GM12878 (cell line): ENCODE data around the gene LKAAEAR1. TPM values are rescaled to one million over a fixed set of nuclear protein-coding genes. Genes with fewer than 3 reads are reported as not detected.

Experiments
- BCL11A ChIP-seq: IDR thresholded peaks from 2 replicates; pipeline ENCODE4 v1.6.1; 2011; ENCODE audit warnings: low read depth, low read length
- EED ChIP-seq: sonication (generic); IDR thresholded peaks from 2 replicates; pipeline ENCODE4 v1.6.1; 2016; ENCODE audit warnings: antibody characterized with exemption, low read depth
- EGR1 ChIP-seq, 2 experiments: IDR thresholded peaks; 1 replicate in 1 of 2; 2 replicates in 1 of 2; pipeline ENCODE4 v1.6.1; 2011 to 2012; ENCODE audit warnings: low read depth in 2 of 2, low read length in 2 of 2, borderline replicate concordance in 1 of 2, mild to moderate bottlenecking in 1 of 2, moderate library complexity in 1 of 2
- IRF4 ChIP-seq: IDR thresholded peaks from 2 replicates; pipeline ENCODE4 v1.6.1; 2011; ENCODE audit warnings: low read depth, low read length
- MXI1 ChIP-seq: fragments of 150-350 bp; IDR thresholded peaks from 2 replicates; pipeline ENCODE4 v1.6.1; 2011; ENCODE audit warnings: low read depth, mild to moderate bottlenecking, inconsistent platforms, low read length, improper control_type of control experiment
- NBN ChIP-seq: fragments of 450-650 bp; IDR thresholded peaks from 2 replicates; pipeline ENCODE4 v1.6.1; 2016
- NKRF ChIP-seq: fragments of 450-650 bp; conservative IDR thresholded peaks from 2 replicates; pipeline ENCODE4 v1.6.1; 2017; ENCODE audit warnings: mild to moderate bottlenecking, moderate library complexity
- PRDM15 ChIP-seq: fragments of 450-650 bp; formaldehyde crosslinking; IDR thresholded peaks from 2 replicates; pipeline ENCODE4 v1.4.0; 2020; ENCODE audit warnings: mild to moderate bottlenecking, moderate library complexity
- RB1 ChIP-seq: fragments of 450-650 bp; formaldehyde crosslinking; IDR thresholded peaks from 2 replicates; pipeline ENCODE4 v1.6.1; 2017; ENCODE audit warnings: mild to moderate bottlenecking, borderline replicate concordance
- RUNX3 ChIP-seq: IDR thresholded peaks from 2 replicates; pipeline ENCODE4 v1.6.1; 2012; ENCODE audit warnings: low read length, inconsistent platforms
- TCF12 ChIP-seq: IDR thresholded peaks from 2 replicates; pipeline ENCODE4 v1.6.1; 2011; ENCODE audit warnings: low read depth, mild to moderate bottlenecking, low read length
- ZNF217 ChIP-seq: fragments of 450-650 bp; IDR thresholded peaks from 2 replicates; pipeline ENCODE4 v1.6.1; 2017; ENCODE audit warnings: antibody characterized with exemption, mild to moderate bottlenecking
- polyA plus RNA-seq, 11 experiments: library from polyadenylated mRNA; depleted of rRNA in 4 of 11; unstranded in 6 of 11; stranded (reverse) in 5 of 11; fragments of >200 nt; fragmentation: Nextera tagmentation in 4 of 11; fragmentation: Illumina TruSeq in 1 of 11; extraction: Ambion mirVana in 4 of 11; extraction: Trizol in 1 of 11; gene quantifications; 1 replicate in 1 of 11; 2 replicates in 10 of 11; pipeline versions ENCODE4 v1.2.1 to v1.2.3, GENCODE V29; 2011 to 2016; ENCODE audit warnings: inconsistent platforms in 2 of 11, missing spikeins in 2 of 11, low read depth in 1 of 11
- total RNA-seq, 4 experiments: library from RNA; depleted of rRNA in 3 of 4; stranded (reverse); fragments of >200 nt in 3 of 4; fragmentation: Illumina TruSeq in 1 of 4; extraction: Trizol in 1 of 4; gene quantifications; 2 replicates each; pipeline versions ENCODE4 v1.2.1 to v1.2.3, GENCODE V29; 2013 to 2021
- TF ChIP-seq, protein P1 (sequence below): IDR thresholded peaks from 2 replicates; pipeline ENCODE4 v1.6.1; 2012; ENCODE audit warnings: mild to moderate bottlenecking, low read depth, low read length
- TF ChIP-seq, protein P2 (sequence below): fragments of 450-650 bp; IDR thresholded peaks from 2 replicates; pipeline ENCODE4 v1.6.1; 2017; ENCODE audit warnings: mild to moderate bottlenecking
- TF ChIP-seq, protein P3 (sequence below): fragments of 450-650 bp; IDR thresholded peaks from 2 replicates; pipeline ENCODE4 v1.6.1; 2017; ENCODE audit warnings: antibody characterized with exemption, mild to moderate bottlenecking, moderate library complexity

LKAAEAR1 gene
- total and polyA plus RNA-seq, 10 of the 15 experiments (the other 5 are each of a cell fraction or from before 2014, with no cell fraction given): not detected

DNA sequence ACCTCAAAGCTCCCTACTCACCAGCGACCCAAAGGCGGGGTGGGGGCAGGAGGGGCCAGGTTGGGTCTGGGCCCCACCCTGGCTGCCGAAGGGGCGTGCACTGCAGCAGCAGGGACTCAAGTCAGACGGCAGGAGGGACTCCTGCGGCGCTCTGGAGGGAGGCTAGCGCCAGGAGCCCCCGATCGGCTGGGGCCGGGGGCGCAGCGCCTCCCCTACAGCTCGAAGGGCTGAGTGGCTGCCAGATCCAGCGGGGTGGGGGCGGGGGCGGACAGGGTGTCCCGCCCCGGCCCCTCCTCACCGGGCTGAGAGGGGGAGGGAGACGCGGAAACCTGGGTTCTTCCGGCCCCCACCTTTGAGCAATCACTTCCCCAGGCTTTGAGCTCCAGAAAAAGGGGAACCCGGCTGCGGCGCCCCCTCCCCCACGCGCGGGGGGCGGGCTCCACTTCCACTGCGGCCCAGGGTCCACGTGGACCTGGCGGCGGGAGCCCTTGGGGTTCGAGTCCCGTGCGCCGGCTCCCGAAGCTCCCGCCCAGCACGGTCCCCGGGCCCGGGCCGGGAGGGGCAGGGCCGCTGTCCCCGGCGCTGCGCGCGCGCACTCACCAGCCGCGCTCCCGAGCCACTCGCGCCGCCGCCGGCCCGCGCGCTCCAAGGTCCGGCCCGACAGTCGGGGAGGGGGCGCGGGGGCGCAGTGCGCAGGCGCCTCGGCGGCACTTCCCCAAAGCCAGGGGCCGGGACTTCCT is 4.8 kb downstream of the LKAAEAR1 start, which contains the start of gene RGS19 (continued):
- TF ChIP-seq, protein P1, sequence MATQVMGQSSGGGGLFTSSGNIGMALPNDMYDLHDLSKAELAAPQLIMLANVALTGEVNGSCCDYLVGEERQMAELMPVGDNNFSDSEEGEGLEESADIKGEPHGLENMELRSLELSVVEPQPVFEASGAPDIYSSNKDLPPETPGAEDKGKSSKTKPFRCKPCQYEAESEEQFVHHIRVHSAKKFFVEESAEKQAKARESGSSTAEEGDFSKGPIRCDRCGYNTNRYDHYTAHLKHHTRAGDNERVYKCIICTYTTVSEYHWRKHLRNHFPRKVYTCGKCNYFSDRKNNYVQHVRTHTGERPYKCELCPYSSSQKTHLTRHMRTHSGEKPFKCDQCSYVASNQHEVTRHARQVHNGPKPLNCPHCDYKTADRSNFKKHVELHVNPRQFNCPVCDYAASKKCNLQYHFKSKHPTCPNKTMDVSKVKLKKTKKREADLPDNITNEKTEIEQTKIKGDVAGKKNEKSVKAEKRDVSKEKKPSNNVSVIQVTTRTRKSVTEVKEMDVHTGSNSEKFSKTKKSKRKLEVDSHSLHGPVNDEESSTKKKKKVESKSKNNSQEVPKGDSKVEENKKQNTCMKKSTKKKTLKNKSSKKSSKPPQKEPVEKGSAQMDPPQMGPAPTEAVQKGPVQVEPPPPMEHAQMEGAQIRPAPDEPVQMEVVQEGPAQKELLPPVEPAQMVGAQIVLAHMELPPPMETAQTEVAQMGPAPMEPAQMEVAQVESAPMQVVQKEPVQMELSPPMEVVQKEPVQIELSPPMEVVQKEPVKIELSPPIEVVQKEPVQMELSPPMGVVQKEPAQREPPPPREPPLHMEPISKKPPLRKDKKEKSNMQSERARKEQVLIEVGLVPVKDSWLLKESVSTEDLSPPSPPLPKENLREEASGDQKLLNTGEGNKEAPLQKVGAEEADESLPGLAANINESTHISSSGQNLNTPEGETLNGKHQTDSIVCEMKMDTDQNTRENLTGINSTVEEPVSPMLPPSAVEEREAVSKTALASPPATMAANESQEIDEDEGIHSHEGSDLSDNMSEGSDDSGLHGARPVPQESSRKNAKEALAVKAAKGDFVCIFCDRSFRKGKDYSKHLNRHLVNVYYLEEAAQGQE: no peak
- TF ChIP-seq RB1 (peak; percentile 18; the same call in 1 of the 2 replicates), BCL11A (no peak), RUNX3 (0 out of 2 replicates have a peak, but pooled peaks have one; percentile 10), MXI1 (peak; percentile 75), EGR1 (IDR thresholded peaks at IDR 0.05; ENCODE audit: borderline replicate concordance in 1 of 2, low read depth in 2 of 2, low read length in 2 of 2) (peak in 1 of 2 experiments; percentile 77; a peak in 1 of 3 replicates), IRF4 (no peak), NKRF (peak; percentile 84), PRDM15 (no peak), ZNF217 (peak; percentile 76), EED (no peak), TCF12 (peak; percentile 35; the same call in 1 of the 2 replicates), NBN (peak; percentile 67)
- TF ChIP-seq, protein P2, sequence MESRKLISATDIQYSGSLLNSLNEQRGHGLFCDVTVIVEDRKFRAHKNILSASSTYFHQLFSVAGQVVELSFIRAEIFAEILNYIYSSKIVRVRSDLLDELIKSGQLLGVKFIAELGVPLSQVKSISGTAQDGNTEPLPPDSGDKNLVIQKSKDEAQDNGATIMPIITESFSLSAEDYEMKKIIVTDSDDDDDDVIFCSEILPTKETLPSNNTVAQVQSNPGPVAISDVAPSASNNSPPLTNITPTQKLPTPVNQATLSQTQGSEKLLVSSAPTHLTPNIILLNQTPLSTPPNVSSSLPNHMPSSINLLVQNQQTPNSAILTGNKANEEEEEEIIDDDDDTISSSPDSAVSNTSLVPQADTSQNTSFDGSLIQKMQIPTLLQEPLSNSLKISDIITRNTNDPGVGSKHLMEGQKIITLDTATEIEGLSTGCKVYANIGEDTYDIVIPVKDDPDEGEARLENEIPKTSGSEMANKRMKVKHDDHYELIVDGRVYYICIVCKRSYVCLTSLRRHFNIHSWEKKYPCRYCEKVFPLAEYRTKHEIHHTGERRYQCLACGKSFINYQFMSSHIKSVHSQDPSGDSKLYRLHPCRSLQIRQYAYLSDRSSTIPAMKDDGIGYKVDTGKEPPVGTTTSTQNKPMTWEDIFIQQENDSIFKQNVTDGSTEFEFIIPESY: no peak
- TF ChIP-seq, protein P3, sequence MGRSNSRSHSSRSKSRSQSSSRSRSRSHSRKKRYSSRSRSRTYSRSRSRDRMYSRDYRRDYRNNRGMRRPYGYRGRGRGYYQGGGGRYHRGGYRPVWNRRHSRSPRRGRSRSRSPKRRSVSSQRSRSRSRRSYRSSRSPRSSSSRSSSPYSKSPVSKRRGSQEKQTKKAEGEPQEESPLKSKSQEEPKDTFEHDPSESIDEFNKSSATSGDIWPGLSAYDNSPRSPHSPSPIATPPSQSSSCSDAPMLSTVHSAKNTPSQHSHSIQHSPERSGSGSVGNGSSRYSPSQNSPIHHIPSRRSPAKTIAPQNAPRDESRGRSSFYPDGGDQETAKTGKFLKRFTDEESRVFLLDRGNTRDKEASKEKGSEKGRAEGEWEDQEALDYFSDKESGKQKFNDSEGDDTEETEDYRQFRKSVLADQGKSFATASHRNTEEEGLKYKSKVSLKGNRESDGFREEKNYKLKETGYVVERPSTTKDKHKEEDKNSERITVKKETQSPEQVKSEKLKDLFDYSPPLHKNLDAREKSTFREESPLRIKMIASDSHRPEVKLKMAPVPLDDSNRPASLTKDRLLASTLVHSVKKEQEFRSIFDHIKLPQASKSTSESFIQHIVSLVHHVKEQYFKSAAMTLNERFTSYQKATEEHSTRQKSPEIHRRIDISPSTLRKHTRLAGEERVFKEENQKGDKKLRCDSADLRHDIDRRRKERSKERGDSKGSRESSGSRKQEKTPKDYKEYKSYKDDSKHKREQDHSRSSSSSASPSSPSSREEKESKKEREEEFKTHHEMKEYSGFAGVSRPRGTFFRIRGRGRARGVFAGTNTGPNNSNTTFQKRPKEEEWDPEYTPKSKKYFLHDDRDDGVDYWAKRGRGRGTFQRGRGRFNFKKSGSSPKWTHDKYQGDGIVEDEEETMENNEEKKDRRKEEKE: peak; percentile 63; the same call in 1 of the 2 replicates
